Liver (tissue), 3 donors: Measurements from ENCODE around the gene TBL1XR1.

Source experiments
- GABPA ChIP-seq, 2 donors: IDR thresholded peaks in 1 of 2; conservative IDR thresholded peaks in 1 of 2; 2 replicates each; pipeline ENCODE4 v1.6.1; 2016; ENCODE audit warnings: antibody characterized with exemption in 2 of 2, mild to moderate bottlenecking in 1 of 2, moderate library complexity in 1 of 2
- RXRA ChIP-seq, 2 donors: IDR thresholded peaks; 2 replicates each; pipeline ENCODE4 v1.6.1; 2017 to 2018; ENCODE audit warnings: antibody characterized with exemption in 2 of 2, mild to moderate bottlenecking in 1 of 2
- TAF1 ChIP-seq: conservative IDR thresholded peaks from 2 replicates; pipeline ENCODE4 v1.6.1; 2016; ENCODE audit warnings: antibody characterized with exemption, mild to moderate bottlenecking
- TF ChIP-seq, protein P1 (sequence below): fragments of 150-350 bp; IDR thresholded peaks from 2 replicates; pipeline ENCODE4 v1.5.1; 2017; ENCODE audit warnings: improper control_type of control experiment, low read depth, low read length; ENCODE audit not compliant: missing input control
- TF ChIP-seq, protein P2 (sequence below): IDR thresholded peaks from 2 replicates; pipeline ENCODE4 v1.6.1; 2016; ENCODE audit warnings: antibody characterized with exemption, mild to moderate bottlenecking
- TF ChIP-seq, protein P3 (sequence below): IDR thresholded peaks from 2 replicates; pipeline ENCODE4 v1.6.1; 2016; ENCODE audit warnings: antibody characterized with exemption
- TF ChIP-seq, protein P4 (sequence below): IDR thresholded peaks from 2 replicates; pipeline ENCODE4 v1.6.1; 2016; ENCODE audit warnings: antibody characterized with exemption
- donor health status: healthy.
- donor health status: healthy.

DNA sequence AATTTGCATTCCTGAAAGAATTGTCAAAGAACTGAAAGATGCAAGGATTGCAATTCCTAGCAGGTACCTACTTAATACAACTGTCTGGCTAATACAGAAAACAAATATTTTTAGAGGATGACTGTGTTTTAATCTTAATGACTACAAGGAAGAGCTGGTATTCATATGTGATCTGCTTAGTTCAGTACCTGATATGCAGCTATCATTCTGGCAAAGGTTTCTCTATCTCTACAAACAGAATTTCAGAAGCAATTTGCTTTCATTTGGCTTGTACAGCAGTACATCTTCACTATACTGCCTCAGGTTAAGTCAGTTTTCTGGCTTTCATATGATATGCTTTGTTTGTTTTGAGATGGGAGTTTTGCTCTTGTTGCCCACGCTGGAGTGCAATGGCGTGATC lies 51.3 kb downstream of the TBL1XR1 start:
- TF ChIP-seq, protein P1, sequence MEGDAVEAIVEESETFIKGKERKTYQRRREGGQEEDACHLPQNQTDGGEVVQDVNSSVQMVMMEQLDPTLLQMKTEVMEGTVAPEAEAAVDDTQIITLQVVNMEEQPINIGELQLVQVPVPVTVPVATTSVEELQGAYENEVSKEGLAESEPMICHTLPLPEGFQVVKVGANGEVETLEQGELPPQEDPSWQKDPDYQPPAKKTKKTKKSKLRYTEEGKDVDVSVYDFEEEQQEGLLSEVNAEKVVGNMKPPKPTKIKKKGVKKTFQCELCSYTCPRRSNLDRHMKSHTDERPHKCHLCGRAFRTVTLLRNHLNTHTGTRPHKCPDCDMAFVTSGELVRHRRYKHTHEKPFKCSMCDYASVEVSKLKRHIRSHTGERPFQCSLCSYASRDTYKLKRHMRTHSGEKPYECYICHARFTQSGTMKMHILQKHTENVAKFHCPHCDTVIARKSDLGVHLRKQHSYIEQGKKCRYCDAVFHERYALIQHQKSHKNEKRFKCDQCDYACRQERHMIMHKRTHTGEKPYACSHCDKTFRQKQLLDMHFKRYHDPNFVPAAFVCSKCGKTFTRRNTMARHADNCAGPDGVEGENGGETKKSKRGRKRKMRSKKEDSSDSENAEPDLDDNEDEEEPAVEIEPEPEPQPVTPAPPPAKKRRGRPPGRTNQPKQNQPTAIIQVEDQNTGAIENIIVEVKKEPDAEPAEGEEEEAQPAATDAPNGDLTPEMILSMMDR, result no peak
- TF ChIP-seq RXRA (IDR thresholded peaks at IDR 0.05), result no peak
- TF ChIP-seq, protein P2, sequence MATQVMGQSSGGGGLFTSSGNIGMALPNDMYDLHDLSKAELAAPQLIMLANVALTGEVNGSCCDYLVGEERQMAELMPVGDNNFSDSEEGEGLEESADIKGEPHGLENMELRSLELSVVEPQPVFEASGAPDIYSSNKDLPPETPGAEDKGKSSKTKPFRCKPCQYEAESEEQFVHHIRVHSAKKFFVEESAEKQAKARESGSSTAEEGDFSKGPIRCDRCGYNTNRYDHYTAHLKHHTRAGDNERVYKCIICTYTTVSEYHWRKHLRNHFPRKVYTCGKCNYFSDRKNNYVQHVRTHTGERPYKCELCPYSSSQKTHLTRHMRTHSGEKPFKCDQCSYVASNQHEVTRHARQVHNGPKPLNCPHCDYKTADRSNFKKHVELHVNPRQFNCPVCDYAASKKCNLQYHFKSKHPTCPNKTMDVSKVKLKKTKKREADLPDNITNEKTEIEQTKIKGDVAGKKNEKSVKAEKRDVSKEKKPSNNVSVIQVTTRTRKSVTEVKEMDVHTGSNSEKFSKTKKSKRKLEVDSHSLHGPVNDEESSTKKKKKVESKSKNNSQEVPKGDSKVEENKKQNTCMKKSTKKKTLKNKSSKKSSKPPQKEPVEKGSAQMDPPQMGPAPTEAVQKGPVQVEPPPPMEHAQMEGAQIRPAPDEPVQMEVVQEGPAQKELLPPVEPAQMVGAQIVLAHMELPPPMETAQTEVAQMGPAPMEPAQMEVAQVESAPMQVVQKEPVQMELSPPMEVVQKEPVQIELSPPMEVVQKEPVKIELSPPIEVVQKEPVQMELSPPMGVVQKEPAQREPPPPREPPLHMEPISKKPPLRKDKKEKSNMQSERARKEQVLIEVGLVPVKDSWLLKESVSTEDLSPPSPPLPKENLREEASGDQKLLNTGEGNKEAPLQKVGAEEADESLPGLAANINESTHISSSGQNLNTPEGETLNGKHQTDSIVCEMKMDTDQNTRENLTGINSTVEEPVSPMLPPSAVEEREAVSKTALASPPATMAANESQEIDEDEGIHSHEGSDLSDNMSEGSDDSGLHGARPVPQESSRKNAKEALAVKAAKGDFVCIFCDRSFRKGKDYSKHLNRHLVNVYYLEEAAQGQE, result no peak
- TF ChIP-seq TAF1, result no peak
- TF ChIP-seq, protein P3, sequence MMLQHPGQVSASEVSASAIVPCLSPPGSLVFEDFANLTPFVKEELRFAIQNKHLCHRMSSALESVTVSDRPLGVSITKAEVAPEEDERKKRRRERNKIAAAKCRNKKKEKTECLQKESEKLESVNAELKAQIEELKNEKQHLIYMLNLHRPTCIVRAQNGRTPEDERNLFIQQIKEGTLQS, result no peak
- TF ChIP-seq, protein P4, sequence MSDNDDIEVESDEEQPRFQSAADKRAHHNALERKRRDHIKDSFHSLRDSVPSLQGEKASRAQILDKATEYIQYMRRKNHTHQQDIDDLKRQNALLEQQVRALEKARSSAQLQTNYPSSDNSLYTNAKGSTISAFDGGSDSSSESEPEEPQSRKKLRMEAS, result no peak
- TF ChIP-seq GABPA (IDR thresholded peaks at IDR 0.05 in 1 of 2, conservative IDR thresholded peaks at IDR 0.05 in 1 of 2), result no peak
